Adrenal gland (tissue), 12 donors: ENCODE data around the gene ORAI3. TPM values are rescaled to one million over a fixed set of nuclear protein-coding genes. Genes with fewer than 3 reads are reported as not detected.

Experiments
- DNase-seq, 7 donors: peaks; one replicate each; pipeline ENCODE4 v3.0.0-alpha.2; 2019 to 2020
- H3K27ac ChIP-seq, 5 donors: fragments of 200-600 bp; sonication (generic) in 4 of 5; 1 replicate in 3 of 5; 2 replicates in 2 of 5; pipeline versions ENCODE4 v1.5.1 to v1.8.0; 2016 to 2020; ENCODE audit warnings: mild to moderate bottlenecking in 1 of 5
- H3K27me3 ChIP-seq: fragments of 200-600 bp; 2 replicates; pipeline ENCODE4 v1.8.0; 2021
- H3K36me3 ChIP-seq, 2 donors: fragments of 200-600 bp; replicated peaks in 1 of 2; 1 replicate in 1 of 2; 2 replicates in 1 of 2; pipeline versions ENCODE4 v1.5.1 to v1.8.0; 2018 to 2022
- H3K4me1 ChIP-seq, 2 donors: fragments of 200-600 bp; replicated peaks in 1 of 2; 1 replicate in 1 of 2; 2 replicates in 1 of 2; pipeline versions ENCODE4 v1.5.1 to v1.8.0; 2018 to 2021
- H3K4me3 ChIP-seq, 4 donors: fragments of 200-600 bp; sonication (generic) in 3 of 4; one replicate each; pipeline ENCODE4 v1.5.1; 2016 to 2018
- H3K9me3 ChIP-seq, 3 donors: fragments of 200-600 bp; sonication (generic) in 1 of 3; replicated peaks in 1 of 3; 1 replicate in 2 of 3; 2 replicates in 1 of 3; pipeline versions ENCODE4 v1.5.1 to v1.8.0; 2016 to 2021
- CTCF ChIP-seq, 6 experiments: fragments of 450-650 bp in 4 of 6; fragments of 200-600 bp in 2 of 6; sonication (generic) in 1 of 6; IDR thresholded peaks; 1 replicate in 5 of 6; 2 replicates in 1 of 6; pipeline versions ENCODE4 v1.5.1 to v1.8.0; 2016 to 2021; ENCODE audit warnings: antibody characterized with exemption in 6 of 6, mild to moderate bottlenecking in 2 of 6, moderate library complexity in 1 of 6
- POLR2A ChIP-seq, 2 donors: fragments of 450-650 bp; IDR thresholded peaks; one replicate each; pipeline ENCODE4 v1.6.1; 2017; ENCODE audit warnings: antibody characterized with exemption in 2 of 2, mild to moderate bottlenecking in 2 of 2, moderate library complexity in 1 of 2
- WGBS, 4 donors: extraction: QIAGEN DNeasy Blood & Tissue Kit in 2 of 4; methylation state at CpG; one replicate each; pipeline versions ENCODE4 v1.1.5 to v1.1.7; 2013 to 2017; 5-methylcytosine and 5-hydroxymethylcytosine counted together
- intact Hi-C, 2 donors: fragments of 100-400 bp; cut with DNase I; formaldehyde crosslinking; loops; one replicate each; pipeline versions ENCODE4 v1.14.1 to v1.15.0; 2022 to 2023
- polyA plus RNA-seq, 3 donors: library from polyadenylated mRNA; stranded (reverse); fragments of 200-250 nt in 2 of 3; fragments of 350-450 nt in 1 of 3; fragmentation: Illumina TruSeq in 1 of 3; extraction: RNeasy Lipid Tissue Mini Kit (QIAGEN cat#74804) in 1 of 3; gene quantifications; one replicate each; pipeline ENCODE4 v1.2.3, GENCODE V29; 2013 to 2014
- total RNA-seq, 9 donors: library from RNA; depleted of rRNA in 4 of 9; stranded (reverse); fragments of >200 nt in 4 of 9; fragments of 120-200 nt in 1 of 9; fragmentation: NEBNext Ultra II Directional in 1 of 9; extraction: Animal tissue kit (Norgen Biotek cat#: 25700) in 1 of 9; gene quantifications; one replicate each; pipeline versions ENCODE4 v1.1.0 to v1.2.4, GENCODE V29; 2013 to 2023
- donor health status: healthy with polysubstance abuse.
- donor health status: Bipolar disorder and iron deficiency.
- donor health status: DM: yes; HTN: yes; CAD: no.
- donor health status: DM: no; HTN: no; CAD: no.
- donor health status: DM: no; HTN: no; CAD: no.
- donor health status: DM: yes; HTN: yes; CAD: no.

ORAI3 gene
- total and polyA plus RNA-seq, 12 donors: 19.5 to 101 (median 57.0) TPM

DNA sequence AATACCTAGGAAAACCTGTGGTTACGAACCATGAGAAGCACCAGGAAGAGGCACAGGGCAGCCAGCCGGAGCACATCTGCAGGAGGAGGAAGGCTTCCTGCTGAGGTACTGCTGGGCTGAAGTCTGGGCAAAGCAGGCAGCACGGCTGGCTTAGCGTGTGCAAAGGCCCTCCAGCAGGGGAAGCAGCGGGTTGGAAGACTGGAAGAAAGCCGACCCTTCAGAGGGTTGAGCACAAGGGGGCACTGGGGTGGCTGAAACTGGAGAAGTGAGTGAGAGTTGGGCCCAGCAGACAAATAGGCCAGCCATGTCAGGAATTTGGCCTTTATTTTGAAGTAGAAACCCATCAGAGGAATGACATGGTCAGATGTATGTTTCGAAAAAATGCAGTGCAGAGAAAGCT lies 24.0 kb downstream of the ORAI3 start:
- H3K9me3 ChIP-seq: no peaks in the 10 kb centered on the region
- DNase-seq: no peak
- H3K4me3 ChIP-seq: no peak overlapping the region
- H3K27me3 ChIP-seq: no peaks in the 10 kb centered on the region
- H3K27ac ChIP-seq: no peak overlapping the region
- H3K36me3 ChIP-seq: peaks cover 0 to 97% of the 10 kb centered on the region in 2 donors
- intact Hi-C loops: no loop called here
- no peaks in the 10 kb centered on the region for H3K4me1 ChIP-seq
- WGBS, 4 donors: 83 to 89% (median 89%) methylated on average over 7 of the region's 7 CpGs
- TF ChIP-seq POLR2A (IDR thresholded peaks at IDR 0.05) (no peak), CTCF (IDR thresholded peaks at IDR 0.05) (no peak)

GRCh38 chr16:30974348-30974747 lies 25.5 kb downstream of the ORAI3 start:
- no peak for TF ChIP-seq POLR2A (IDR thresholded peaks at IDR 0.05)
- TF ChIP-seq CTCF (IDR thresholded peaks at IDR 0.05): no peak

GRCh38 chr16:30976486-30976885 lies 27.6 kb downstream of the ORAI3 start:
- no peak overlapping the region for H3K27ac ChIP-seq
- no peaks in the 10 kb centered on the region for H3K4me1 ChIP-seq
- peaks cover 0 to 96% of the 10 kb centered on the region in 2 donors for H3K36me3 ChIP-seq
- no peak overlapping the region for H3K4me3 ChIP-seq
- intact Hi-C loops: no loop called here
- H3K27me3 ChIP-seq: no peaks in the 10 kb centered on the region
- 89 to 95% (median 94%) methylated on average over 4 of the region's 4 CpGs for WGBS, 4 donors
- H3K9me3 ChIP-seq: no peaks in the 10 kb centered on the region
- no peak for DNase-seq
- no peak for TF ChIP-seq POLR2A (IDR thresholded peaks at IDR 0.05)
- TF ChIP-seq CTCF (IDR thresholded peaks at IDR 0.05): no peak

More at GRCh38 chr16:30974348-30974747, 25.5 kb downstream of the ORAI3 start:
- Histone ChIP-seq H3K36me3 (peaks cover 0 to 96% of the 10 kb centered on the region in 2 donors), H3K4me3 (no peak overlapping the region), H3K27ac (no peak overlapping the region), H3K9me3 (no peaks in the 10 kb centered on the region), H3K27me3 (no peaks in the 10 kb centered on the region), H3K4me1 (no peaks in the 10 kb centered on the region)
- no peak for DNase-seq
- intact Hi-C loops: no loop called here
- WGBS, 4 donors: 92 to 95% (median 93%) methylated on average over 6 of the region's 6 CpGs

GRCh38 chr16:30977502-30977901 lies 28.6 kb downstream of the ORAI3 start:
- H3K27ac ChIP-seq: no peak overlapping the region
- H3K9me3 ChIP-seq: no peaks in the 10 kb centered on the region
- H3K4me1 ChIP-seq: no peaks in the 10 kb centered on the region
- no peak for TF ChIP-seq CTCF (IDR thresholded peaks at IDR 0.05)
- no peak for TF ChIP-seq POLR2A (IDR thresholded peaks at IDR 0.05)
- DNase-seq: no peak
- H3K36me3 ChIP-seq: peaks cover 0 to 92% of the 10 kb centered on the region in 2 donors
- no peaks in the 10 kb centered on the region for H3K27me3 ChIP-seq
- intact Hi-C loops: no loop called here
- no peak overlapping the region for H3K4me3 ChIP-seq
- WGBS, 4 donors: 77 to 87% (median 84%) methylated on average over 2 to 17 of the region's 17 CpGs
